ENCODE results near the gene LONP1.

The LONP1 gene

DNA sequence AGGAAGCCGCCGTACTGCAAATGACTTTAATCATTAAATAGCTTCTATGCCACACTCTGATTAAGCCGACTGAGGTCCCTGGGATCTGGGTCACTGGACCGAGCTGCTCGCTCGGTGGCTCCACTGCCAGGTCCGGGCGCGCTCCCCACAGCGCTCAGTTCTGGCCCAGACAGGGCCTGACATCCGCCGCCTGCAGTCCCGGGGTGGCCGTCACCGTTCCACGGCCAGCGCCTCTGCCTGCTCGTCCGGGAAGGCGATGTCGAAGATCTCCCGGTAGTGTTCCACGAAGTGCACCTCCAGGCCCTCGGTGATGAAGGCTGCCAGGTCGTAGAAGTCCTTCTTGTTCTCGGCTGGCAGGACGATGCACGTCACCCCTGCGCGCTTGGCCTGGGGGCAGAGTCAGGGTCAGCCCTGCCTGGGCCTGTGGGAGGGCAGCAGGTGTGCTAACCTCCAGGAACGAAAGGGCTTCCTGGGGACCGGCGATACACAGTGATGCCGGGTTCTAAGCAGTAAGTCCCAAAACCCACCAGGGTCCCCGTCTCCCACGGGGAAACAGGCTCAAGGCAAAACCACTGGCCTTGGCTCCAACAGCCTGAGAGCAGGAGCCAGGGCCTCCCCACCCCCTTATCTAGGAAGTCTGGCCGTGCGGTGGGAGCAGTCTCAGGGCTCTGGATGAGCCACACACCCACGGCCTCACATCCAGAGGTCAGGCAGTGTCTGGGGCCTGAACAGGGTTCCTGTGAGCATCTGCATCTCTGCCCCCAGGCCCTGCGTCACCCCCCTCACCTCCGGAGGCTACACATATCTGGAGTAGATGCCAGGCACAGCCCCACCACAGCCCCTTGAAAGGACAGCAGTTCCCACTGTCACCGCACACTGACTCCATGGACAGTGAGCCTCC lies 27.9 kb downstream of the LONP1 start (continued):
- TF ChIP-seq, protein P1, sequence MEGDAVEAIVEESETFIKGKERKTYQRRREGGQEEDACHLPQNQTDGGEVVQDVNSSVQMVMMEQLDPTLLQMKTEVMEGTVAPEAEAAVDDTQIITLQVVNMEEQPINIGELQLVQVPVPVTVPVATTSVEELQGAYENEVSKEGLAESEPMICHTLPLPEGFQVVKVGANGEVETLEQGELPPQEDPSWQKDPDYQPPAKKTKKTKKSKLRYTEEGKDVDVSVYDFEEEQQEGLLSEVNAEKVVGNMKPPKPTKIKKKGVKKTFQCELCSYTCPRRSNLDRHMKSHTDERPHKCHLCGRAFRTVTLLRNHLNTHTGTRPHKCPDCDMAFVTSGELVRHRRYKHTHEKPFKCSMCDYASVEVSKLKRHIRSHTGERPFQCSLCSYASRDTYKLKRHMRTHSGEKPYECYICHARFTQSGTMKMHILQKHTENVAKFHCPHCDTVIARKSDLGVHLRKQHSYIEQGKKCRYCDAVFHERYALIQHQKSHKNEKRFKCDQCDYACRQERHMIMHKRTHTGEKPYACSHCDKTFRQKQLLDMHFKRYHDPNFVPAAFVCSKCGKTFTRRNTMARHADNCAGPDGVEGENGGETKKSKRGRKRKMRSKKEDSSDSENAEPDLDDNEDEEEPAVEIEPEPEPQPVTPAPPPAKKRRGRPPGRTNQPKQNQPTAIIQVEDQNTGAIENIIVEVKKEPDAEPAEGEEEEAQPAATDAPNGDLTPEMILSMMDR (tag by site-specific recombination; IDR thresholded peaks at IDR 0.05), result no peak
- TF ChIP-seq ZBTB7A (tag by site-specific recombination; IDR thresholded peaks at IDR 0.05; ENCODE audit: low read depth) (0 out of 2 replicates have a peak, but pooled peaks have one; percentile 50), ZSCAN23 (tag by site-specific recombination; IDR thresholded peaks at IDR 0.05) (no peak), ZNF302 (tag by site-specific recombination; IDR thresholded peaks at IDR 0.05; ENCODE audit: low read depth) (no peak), SP3 (tag by site-specific recombination; IDR thresholded peaks at IDR 0.05) (no peak), ZNF701 (tag by site-specific recombination; IDR thresholded peaks at IDR 0.05) (no peak), ZNF274 (IDR thresholded peaks at IDR 0.05; ENCODE audit: low read length) (no peak), ZNF274 (tag by site-specific recombination; IDR thresholded peaks at IDR 0.05; ENCODE audit: borderline replicate concordance) (no peak), ZNF654 (tag by site-specific recombination; IDR thresholded peaks at IDR 0.05; ENCODE audit: low read depth) (no peak), ZNF140 (tag by site-specific recombination; IDR thresholded peaks at IDR 0.05) (no peak), ZNF561 (tag by site-specific recombination; IDR thresholded peaks at IDR 0.05; ENCODE audit: borderline replicate concordance) (no peak), ZNF248 (tag by site-specific recombination; IDR thresholded peaks at IDR 0.05) (no peak), PRDM1 (tag by site-specific recombination; IDR thresholded peaks at IDR 0.05) (no peak), YY2 (tag by site-specific recombination; IDR thresholded peaks at IDR 0.05) (no peak), ZNF600 (tag by site-specific recombination; IDR thresholded peaks at IDR 0.05) (0 out of 2 replicates have a peak, but pooled peaks have one; percentile 21), ZNF416 (tag by site-specific recombination; IDR thresholded peaks at IDR 0.05) (no peak), ZNF660 (tag by site-specific recombination; IDR thresholded peaks at IDR 0.05) (no peak), ZNF223 (tag by site-specific recombination; IDR thresholded peaks at IDR 0.05) (no peak), ZNF121 (tag by site-specific recombination; IDR thresholded peaks at IDR 0.05) (peak; percentile 20; the same call in 1 of the 2 replicates), ZNF138 (tag by site-specific recombination; IDR thresholded peaks at IDR 0.05; ENCODE audit: borderline replicate concordance) (no peak), ZNF626 (tag by site-specific recombination; IDR thresholded peaks at IDR 0.05) (no peak), ZFP69B (tag by site-specific recombination; IDR thresholded peaks at IDR 0.05) (no peak), ZNF391 (tag by site-specific recombination; IDR thresholded peaks at IDR 0.05; ENCODE audit: borderline replicate concordance, low read depth) (no peak), ZNF621 (tag by site-specific recombination; IDR thresholded peaks at IDR 0.05) (no peak), ZNF155 (tag by site-specific recombination; IDR thresholded peaks at IDR 0.05) (no peak), ZNF76 (tag by site-specific recombination; IDR thresholded peaks at IDR 0.05; ENCODE audit: borderline replicate concordance, low read depth) (0 out of 2 replicates have a peak, but pooled peaks have one; percentile 37), SP2 (tag by site-specific recombination; IDR thresholded peaks at IDR 0.05) (0 out of 2 replicates have a peak, but pooled peaks have one; percentile 1), ZSCAN16 (tag by site-specific recombination; IDR thresholded peaks at IDR 0.05) (no peak), ZNF146 (tag by site-specific recombination; IDR thresholded peaks at IDR 0.05) (no peak)
- TF ChIP-seq, protein P2, sequence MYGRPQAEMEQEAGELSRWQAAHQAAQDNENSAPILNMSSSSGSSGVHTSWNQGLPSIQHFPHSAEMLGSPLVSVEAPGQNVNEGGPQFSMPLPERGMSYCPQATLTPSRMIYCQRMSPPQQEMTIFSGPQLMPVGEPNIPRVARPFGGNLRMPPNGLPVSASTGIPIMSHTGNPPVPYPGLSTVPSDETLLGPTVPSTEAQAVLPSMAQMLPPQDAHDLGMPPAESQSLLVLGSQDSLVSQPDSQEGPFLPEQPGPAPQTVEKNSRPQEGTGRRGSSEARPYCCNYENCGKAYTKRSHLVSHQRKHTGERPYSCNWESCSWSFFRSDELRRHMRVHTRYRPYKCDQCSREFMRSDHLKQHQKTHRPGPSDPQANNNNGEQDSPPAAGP (tag by site-specific recombination; IDR thresholded peaks at IDR 0.05), result no peak
- TF ChIP-seq, protein P3, sequence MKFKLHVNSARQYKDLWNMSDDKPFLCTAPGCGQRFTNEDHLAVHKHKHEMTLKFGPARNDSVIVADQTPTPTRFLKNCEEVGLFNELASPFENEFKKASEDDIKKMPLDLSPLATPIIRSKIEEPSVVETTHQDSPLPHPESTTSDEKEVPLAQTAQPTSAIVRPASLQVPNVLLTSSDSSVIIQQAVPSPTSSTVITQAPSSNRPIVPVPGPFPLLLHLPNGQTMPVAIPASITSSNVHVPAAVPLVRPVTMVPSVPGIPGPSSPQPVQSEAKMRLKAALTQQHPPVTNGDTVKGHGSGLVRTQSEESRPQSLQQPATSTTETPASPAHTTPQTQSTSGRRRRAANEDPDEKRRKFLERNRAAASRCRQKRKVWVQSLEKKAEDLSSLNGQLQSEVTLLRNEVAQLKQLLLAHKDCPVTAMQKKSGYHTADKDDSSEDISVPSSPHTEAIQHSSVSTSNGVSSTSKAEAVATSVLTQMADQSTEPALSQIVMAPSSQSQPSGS (tag by site-specific recombination; IDR thresholded peaks at IDR 0.05; ENCODE audit: low read depth), result no peak
- TF ChIP-seq, protein P4, sequence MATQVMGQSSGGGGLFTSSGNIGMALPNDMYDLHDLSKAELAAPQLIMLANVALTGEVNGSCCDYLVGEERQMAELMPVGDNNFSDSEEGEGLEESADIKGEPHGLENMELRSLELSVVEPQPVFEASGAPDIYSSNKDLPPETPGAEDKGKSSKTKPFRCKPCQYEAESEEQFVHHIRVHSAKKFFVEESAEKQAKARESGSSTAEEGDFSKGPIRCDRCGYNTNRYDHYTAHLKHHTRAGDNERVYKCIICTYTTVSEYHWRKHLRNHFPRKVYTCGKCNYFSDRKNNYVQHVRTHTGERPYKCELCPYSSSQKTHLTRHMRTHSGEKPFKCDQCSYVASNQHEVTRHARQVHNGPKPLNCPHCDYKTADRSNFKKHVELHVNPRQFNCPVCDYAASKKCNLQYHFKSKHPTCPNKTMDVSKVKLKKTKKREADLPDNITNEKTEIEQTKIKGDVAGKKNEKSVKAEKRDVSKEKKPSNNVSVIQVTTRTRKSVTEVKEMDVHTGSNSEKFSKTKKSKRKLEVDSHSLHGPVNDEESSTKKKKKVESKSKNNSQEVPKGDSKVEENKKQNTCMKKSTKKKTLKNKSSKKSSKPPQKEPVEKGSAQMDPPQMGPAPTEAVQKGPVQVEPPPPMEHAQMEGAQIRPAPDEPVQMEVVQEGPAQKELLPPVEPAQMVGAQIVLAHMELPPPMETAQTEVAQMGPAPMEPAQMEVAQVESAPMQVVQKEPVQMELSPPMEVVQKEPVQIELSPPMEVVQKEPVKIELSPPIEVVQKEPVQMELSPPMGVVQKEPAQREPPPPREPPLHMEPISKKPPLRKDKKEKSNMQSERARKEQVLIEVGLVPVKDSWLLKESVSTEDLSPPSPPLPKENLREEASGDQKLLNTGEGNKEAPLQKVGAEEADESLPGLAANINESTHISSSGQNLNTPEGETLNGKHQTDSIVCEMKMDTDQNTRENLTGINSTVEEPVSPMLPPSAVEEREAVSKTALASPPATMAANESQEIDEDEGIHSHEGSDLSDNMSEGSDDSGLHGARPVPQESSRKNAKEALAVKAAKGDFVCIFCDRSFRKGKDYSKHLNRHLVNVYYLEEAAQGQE (tag by site-specific recombination; IDR thresholded peaks at IDR 0.05), result no peak
- TF ChIP-seq, protein P5, sequence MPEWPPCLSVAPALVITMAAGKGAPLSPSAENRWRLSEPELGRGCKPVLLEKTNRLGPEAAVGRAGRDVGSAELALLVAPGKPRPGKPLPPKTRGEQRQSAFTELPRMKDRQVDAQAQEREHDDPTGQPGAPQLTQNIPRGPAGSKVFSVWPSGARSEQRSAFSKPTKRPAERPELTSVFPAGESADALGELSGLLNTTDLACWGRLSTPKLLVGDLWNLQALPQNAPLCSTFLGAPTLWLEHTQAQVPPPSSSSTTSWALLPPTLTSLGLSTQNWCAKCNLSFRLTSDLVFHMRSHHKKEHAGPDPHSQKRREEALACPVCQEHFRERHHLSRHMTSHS (tag by site-specific recombination; IDR thresholded peaks at IDR 0.05), result no peak
